ENCODE results near the gene ZEB1. TPM values are rescaled to one million over a fixed set of nuclear protein-coding genes. Genes with fewer than 3 reads are reported as not detected.

The ZEB1 gene
- polyA plus RNA-seq, 1 experiment = 154 TPM

- no peak for TF ChIP-seq CTCF (IDR thresholded peaks at IDR 0.05; ENCODE audit: low read depth, low read length)
- Histone ChIP-seq H3K9me3 (ENCODE audit: control insufficient read depth, insufficient read depth, low read length) (no peaks in the 10 kb centered on the region), H3K4me3 (ENCODE audit: low read depth, low read length) (no peak overlapping the region), H3K27me3 (ENCODE audit: control insufficient read depth, insufficient read depth, low read length) (no peaks in the 10 kb centered on the region), H3K27ac (ENCODE audit: low read depth, low read length) (no peak overlapping the region)
- CTCF ChIA-PET = no interaction called here
- POLR2A ChIA-PET = no interaction called here
- no peak for DNase-seq (ENCODE audit: low read depth, low spot score)
These were observed 55.2 kb downstream of the ZEB1 start for GRCh38 chr10:31374146-31374696.

GRCh38 chr10:31381171-31381570, 62.2 kb downstream of the ZEB1 start:
- H3K27me3 ChIP-seq (ENCODE audit: control insufficient read depth, insufficient read depth, low read length) = no peaks in the 10 kb centered on the region
- TF ChIP-seq CTCF (IDR thresholded peaks at IDR 0.05; ENCODE audit: low read depth, low read length) = no peak
- no peak overlapping the region for H3K27ac ChIP-seq (ENCODE audit: low read depth, low read length)
- DNase-seq (ENCODE audit: low read depth, low spot score) = no peak
- CTCF ChIA-PET = no interaction called here
- no peak overlapping the region for H3K4me3 ChIP-seq (ENCODE audit: low read depth, low read length)
- POLR2A ChIA-PET = interaction anchor here (0.7 kb wide), 1 partner anchor 21 kb away, joined by 4 read pairs; no protein-coding TSS in a partner anchor
- H3K9me3 ChIP-seq (ENCODE audit: control insufficient read depth, insufficient read depth, low read length) = no peaks in the 10 kb centered on the region

- CTCF ChIA-PET = no interaction called here
- POLR2A ChIA-PET = interaction anchor here (0.7 kb wide), 1 partner anchor 21 kb away, joined by 4 read pairs; no protein-coding TSS in a partner anchor
These were observed 62.8 kb downstream of the ZEB1 start for GRCh38 chr10:31381766-31382316.

GRCh38 chr10:31383810-31384588, 65.0 kb downstream of the ZEB1 start:
- TF ChIP-seq CTCF (IDR thresholded peaks at IDR 0.05; ENCODE audit: low read depth, low read length) = no peak
- DNase-seq (ENCODE audit: low read depth, low spot score) = no peak
- H3K9me3 ChIP-seq (ENCODE audit: control insufficient read depth, insufficient read depth, low read length) = no peaks in the 10 kb centered on the region
- no peak overlapping the region for H3K27ac ChIP-seq (ENCODE audit: low read depth, low read length)
- no peaks in the 10 kb centered on the region for H3K27me3 ChIP-seq (ENCODE audit: control insufficient read depth, insufficient read depth, low read length)
- POLR2A ChIA-PET = interaction anchor here (0.7 kb wide), 1 partner anchor 40 kb away, joined by 8 read pairs; no protein-coding TSS in a partner anchor
- H3K4me3 ChIP-seq (ENCODE audit: low read depth, low read length) = no peak overlapping the region
- CTCF ChIA-PET = no interaction called here

More at GRCh38 chr10:31381766-31382316, 62.8 kb downstream of the ZEB1 start:
- H3K27me3 ChIP-seq (ENCODE audit: control insufficient read depth, insufficient read depth, low read length) = no peaks in the 10 kb centered on the region
- H3K27ac ChIP-seq (ENCODE audit: low read depth, low read length) = no peak overlapping the region
- TF ChIP-seq CTCF (IDR thresholded peaks at IDR 0.05; ENCODE audit: low read depth, low read length) = no peak
- no peaks in the 10 kb centered on the region for H3K9me3 ChIP-seq (ENCODE audit: control insufficient read depth, insufficient read depth, low read length)
- no peak for DNase-seq (ENCODE audit: low read depth, low spot score)
- H3K4me3 ChIP-seq (ENCODE audit: low read depth, low read length) = no peak overlapping the region

GRCh38 chr10:31384589-31384949, 65.6 kb downstream of the ZEB1 start:
- DNase-seq (ENCODE audit: low read depth, low spot score) = no peak
- ChIA-PET POLR2A (interaction anchor here (0.7 kb wide), 1 partner anchor 40 kb away, joined by 8 read pairs; no protein-coding TSS in a partner anchor), CTCF (no interaction called here)
- Histone ChIP-seq H3K27ac (ENCODE audit: low read depth, low read length) (no peak overlapping the region), H3K4me3 (ENCODE audit: low read depth, low read length) (no peak overlapping the region), H3K27me3 (ENCODE audit: control insufficient read depth, insufficient read depth, low read length) (no peaks in the 10 kb centered on the region), H3K9me3 (ENCODE audit: control insufficient read depth, insufficient read depth, low read length) (no peaks in the 10 kb centered on the region)
- TF ChIP-seq CTCF (IDR thresholded peaks at IDR 0.05; ENCODE audit: low read depth, low read length) = no peak
